IPS DF 4.7 (cell line): Measurements from ENCODE around the gene HEXD.

Experiments
- DNase-seq: peaks from one replicate; pipeline ENCODE4 v3.0.0-alpha.2; 2013; ENCODE audit warnings: low spot score; ENCODE audit errors: extremely low read depth

The HEXD gene

GRCh38 chr17:82414548-82415281 is 3.4 kb upstream of the HEXD start:
- peak; percentile 3 for DNase-seq

GRCh38 chr17:82415336-82415735 is 2.8 kb upstream of the HEXD start:
- DNase-seq = no peak

- DNase-seq = no peak
Observed at GRCh38 chr17:82415786-82416185, 2.4 kb upstream of the HEXD start.

GRCh38 chr17:82416264-82416663 is 1.9 kb upstream of the HEXD start:
- DNase-seq = no peak

GRCh38 chr17:82416771-82417170 is 1.4 kb upstream of the HEXD start:
- DNase-seq = no peak

- DNase-seq = no peak
Observed at GRCh38 chr17:82419540-82419939, 1.4 kb downstream of the HEXD start.

GRCh38 chr17:82424001-82424862 is 6.1 kb downstream of the HEXD start:
- DNase-seq = no peak

- no peak for DNase-seq
Observed at GRCh38 chr17:82424863-82425159, 6.7 kb downstream of the HEXD start.

- DNase-seq = no peak
Observed at GRCh38 chr17:82428546-82428945, 10.4 kb downstream of the HEXD start.

- DNase-seq = no peak
Observed at GRCh38 chr17:82429824-82430223, 11.7 kb downstream of the HEXD start.

GRCh38 chr17:82432017-82432416 is 13.9 kb downstream of the HEXD start:
- DNase-seq = no peak

GRCh38 chr17:82433560-82434215 is 15.5 kb downstream of the HEXD start:
- no peak for DNase-seq

- DNase-seq = no peak
Observed at GRCh38 chr17:82434216-82434565, 16.0 kb downstream of the HEXD start.

GRCh38 chr17:82435103-82435502 is 17.0 kb downstream of the HEXD start:
- no peak for DNase-seq

GRCh38 chr17:82435601-82436583 is 17.7 kb downstream of the HEXD start:
- no peak for DNase-seq

GRCh38 chr17:82436601-82437324 is 18.6 kb downstream of the HEXD start:
- no peak for DNase-seq

GRCh38 chr17:82437325-82437668 is 19.1 kb downstream of the HEXD start:
- no peak for DNase-seq

GRCh38 chr17:82438401-82439193 is 20.4 kb downstream of the HEXD start:
- DNase-seq = no peak

GRCh38 chr17:82439194-82439828 is 21.2 kb downstream of the HEXD start:
- no peak for DNase-seq
